Measurements from ENCODE around the gene LGALS9. TPM values are rescaled to one million over a fixed set of nuclear protein-coding genes. Genes with fewer than 3 reads are reported as not detected.

Gene LGALS9
- total and polyA plus RNA-seq, 2 experiments from 2014 or later: 0.48 to 0.73 TPM

Small RNA genes lying within 50 kb of the gene (small RNA-seq; reads per million reads assigned to genes)
- gene AC015688.1 (ENCODE audit: low replicate concordance) (not detected), gene AC015688.2 (ENCODE audit: low replicate concordance) (not detected), gene AC015688.5 (ENCODE audit: low replicate concordance) (not detected), gene CPDP1 (ENCODE audit: low replicate concordance) (not detected)

Other genes with a start within 250 kb of the LGALS9 start
- gene KSR1, start 174.7 kb upstream of the LGALS9 start, total RNA-seq (2014; rRNA removed; shearing (Covaris generic)): 35.6 and 53.2 TPM in 2 replicates
- gene KSR1, start 174.7 kb upstream of the LGALS9 start, polyA plus RNA-seq (2016; fragmentation: Nextera tagmentation; extraction: Ambion mirVana): 7.8 and 8.5 TPM in 2 replicates
- gene NOS2, start 169.3 kb downstream of the LGALS9 start, total RNA-seq (2014; rRNA removed; shearing (Covaris generic)): 1.8 and 2.7 TPM in 2 replicates
- gene NOS2, start 169.3 kb downstream of the LGALS9 start, polyA plus RNA-seq (2016; fragmentation: Nextera tagmentation; extraction: Ambion mirVana): 0.44 and 0.57 TPM in 2 replicates